SK-N-MC (cell line): ENCODE results near the gene RREB1.

ENCODE experiments used
- EZH2 ChIP-seq: fragments of 200-600 bp; sonication (generic); IDR thresholded peaks from one replicate; pipeline ENCODE4 v1.6.1; 2017; ENCODE audit warnings: antibody characterized with exemption
- FOXP2 ChIP-seq: optimal IDR thresholded peaks from 2 replicates; pipeline ENCODE3; 2011; ENCODE audit warnings: mild to moderate bottlenecking, moderate library complexity; ENCODE audit not compliant: insufficient read depth; ENCODE audit errors: extremely low read length, control extremely low read depth
- POLR2AphosphoS5 ChIP-seq: IDR thresholded peaks from 2 replicates; pipeline ENCODE4 v1.6.1; 2012; ENCODE audit warnings: mild to moderate bottlenecking, low read depth, low read length, borderline replicate concordance

GRCh38 chr6:7196019-7196402 lies 88.2 kb downstream of the RREB1 start:
- TF ChIP-seq EZH2 (no peak), POLR2AphosphoS5 (no peak), FOXP2 (no peak)
